UCSD-AML1 (cell line): Measurements from ENCODE around the gene GSK3B.
"Not testable (repeated sequence)": the region's sequence is repeated elsewhere in the genome, so short reads cannot be mapped to it uniquely, and the experiment has no call there.

Experiments
- DNase-seq: peaks from one replicate; lab custom pipeline; 2025; ENCODE audit not compliant: unreplicated experiment; lab: John Stamatoyannopoulos, UW

Gene GSK3B

GRCh38 chr3:119891944-119892721, 202.1 kb downstream of the GSK3B start:
- DNase-seq: no peak

- not testable (repeated sequence) for DNase-seq
Measured at GRCh38 chr3:119888681-119889080, 205.6 kb downstream of the GSK3B start.

- DNase-seq: no peak
Measured at GRCh38 chr3:119885746-119886530, 208.3 kb downstream of the GSK3B start.

- DNase-seq: no peak
Measured at GRCh38 chr3:119884161-119884557, 210.1 kb downstream of the GSK3B start.

GRCh38 chr3:119883461-119884160, 210.6 kb downstream of the GSK3B start:
- no peak for DNase-seq

GRCh38 chr3:119880966-119881365, 213.3 kb downstream of the GSK3B start:
- no peak for DNase-seq

GRCh38 chr3:119873646-119874045, 220.6 kb downstream of the GSK3B start:
- no peak for DNase-seq

GRCh38 chr3:119872773-119873172, 221.5 kb downstream of the GSK3B start:
- DNase-seq: no peak

GRCh38 chr3:119871571-119871970, 222.7 kb downstream of the GSK3B start:
- DNase-seq: no peak

GRCh38 chr3:119870512-119870911, 223.7 kb downstream of the GSK3B start:
- no peak for DNase-seq

GRCh38 chr3:119864476-119864875, 229.8 kb downstream of the GSK3B start:
- DNase-seq: no peak

GRCh38 chr3:119862616-119863015, 231.6 kb downstream of the GSK3B start:
- no peak for DNase-seq

GRCh38 chr3:119861681-119862080, 232.6 kb downstream of the GSK3B start:
- no peak for DNase-seq

GRCh38 chr3:119859728-119860127, 234.5 kb downstream of the GSK3B start:
- DNase-seq: no peak

- no peak for DNase-seq
Measured at GRCh38 chr3:119858957-119859356, 235.3 kb downstream of the GSK3B start.

- no peak for DNase-seq
Measured at GRCh38 chr3:119856695-119857094, 237.6 kb downstream of the GSK3B start.

GRCh38 chr3:119849126-119849525, 245.1 kb downstream of the GSK3B start:
- no peak for DNase-seq

- DNase-seq: no peak
Measured at GRCh38 chr3:119841808-119842471, 252.3 kb downstream of the GSK3B start.

GRCh38 chr3:119835556-119835955, 258.7 kb downstream of the GSK3B start:
- no peak for DNase-seq

GRCh38 chr3:119834754-119835370, 259.4 kb downstream of the GSK3B start:
- no peak for DNase-seq

GRCh38 chr3:119831941-119832371, 262.3 kb downstream of the GSK3B start:
- DNase-seq: no peak
